ENCODE results near the gene LRP1B. TPM values are rescaled to one million over a fixed set of nuclear protein-coding genes. Genes with fewer than 3 reads are reported as not detected.

The LRP1B gene
- total RNA-seq, 1 experiment from 2014 or later = 0.03 TPM

DNA sequence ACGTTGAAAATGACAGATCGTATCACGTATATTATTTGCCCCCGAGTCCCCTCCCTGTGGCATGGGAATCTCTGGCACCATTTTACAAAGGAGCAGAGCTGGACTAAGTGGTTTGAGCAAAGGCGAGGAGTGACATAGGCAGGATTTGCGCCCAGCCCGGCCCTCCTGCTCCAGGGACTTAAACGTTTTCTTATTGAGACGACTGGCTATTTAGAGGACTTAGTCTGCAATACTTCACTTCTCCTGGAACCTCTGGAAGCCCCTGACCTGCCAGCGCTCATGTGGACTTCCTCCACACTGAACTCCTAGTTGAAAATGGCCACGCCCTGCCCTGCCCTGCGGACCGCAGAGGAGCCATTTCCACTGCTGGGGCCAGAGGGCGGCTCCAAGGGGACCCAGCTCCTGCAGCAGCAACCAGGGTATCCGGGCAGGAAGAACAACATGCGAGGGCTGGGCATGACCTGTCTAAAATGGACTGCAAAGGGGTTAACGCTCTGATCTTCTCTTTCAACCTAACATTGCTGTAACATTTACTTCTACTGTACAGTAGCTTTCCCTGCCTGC, 690.7 kb downstream of the LRP1B start:
- no peak for DNase-seq (ENCODE audit: low read depth, low spot score)

GRCh38 chr2:141439524-141439923, 691.3 kb downstream of the LRP1B start:
- DNase-seq (ENCODE audit: low read depth, low spot score) = no peak
- in situ Hi-C loops (cut with HindIII; ENCODE audit: low pct_unique_long_range_greater_than_20kb, low sequenced_read_pairs) = no loop called here

More for the DNA sequence above, 690.7 kb downstream of the LRP1B start:
- in situ Hi-C loops (cut with HindIII; ENCODE audit: low pct_unique_long_range_greater_than_20kb, low sequenced_read_pairs) = no loop called here

DNA sequence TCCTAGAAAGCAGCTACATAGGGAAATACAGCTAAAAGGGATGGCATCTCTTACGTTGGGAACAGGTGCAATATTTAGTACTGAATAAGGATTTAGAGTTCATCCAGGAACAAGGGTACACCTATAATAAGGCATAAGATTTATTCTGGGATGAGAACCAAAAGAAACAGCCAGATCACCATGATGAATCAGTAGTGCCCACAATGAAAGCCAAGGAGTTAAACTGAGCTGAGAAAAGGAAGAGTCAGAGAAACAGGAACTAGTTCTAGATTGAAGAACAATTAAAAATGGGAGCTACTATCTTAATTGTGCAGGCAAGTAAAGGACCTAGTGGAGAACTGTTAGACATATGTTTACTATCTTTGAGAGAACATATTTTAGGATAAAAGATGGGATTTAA, 692.3 kb downstream of the LRP1B start:
- in situ Hi-C loops (cut with HindIII; ENCODE audit: low pct_unique_long_range_greater_than_20kb, low sequenced_read_pairs) = no loop called here
- no peak for DNase-seq (ENCODE audit: low read depth, low spot score)

DNA sequence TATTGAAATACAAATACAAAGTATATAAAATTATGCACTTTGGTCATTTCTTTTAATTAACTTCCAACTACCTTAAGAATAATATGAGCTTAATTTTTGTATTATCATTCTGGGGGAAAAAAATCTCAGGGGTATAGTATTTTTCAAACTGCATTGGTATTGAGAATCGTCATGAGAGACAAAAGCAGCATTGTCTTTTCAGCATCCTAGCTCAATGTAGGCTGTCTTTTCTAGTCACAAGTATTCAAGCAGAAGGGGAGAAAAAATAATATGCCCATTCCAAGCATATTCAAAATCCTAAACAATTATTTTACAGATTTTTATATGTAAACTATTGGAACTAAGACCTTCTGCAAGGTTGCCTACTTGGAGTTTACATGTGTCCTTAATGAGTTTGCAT, 693.3 kb downstream of the LRP1B start:
- in situ Hi-C loops (cut with HindIII; ENCODE audit: low pct_unique_long_range_greater_than_20kb, low sequenced_read_pairs) = no loop called here
- no peak for DNase-seq (ENCODE audit: low read depth, low spot score)

DNA sequence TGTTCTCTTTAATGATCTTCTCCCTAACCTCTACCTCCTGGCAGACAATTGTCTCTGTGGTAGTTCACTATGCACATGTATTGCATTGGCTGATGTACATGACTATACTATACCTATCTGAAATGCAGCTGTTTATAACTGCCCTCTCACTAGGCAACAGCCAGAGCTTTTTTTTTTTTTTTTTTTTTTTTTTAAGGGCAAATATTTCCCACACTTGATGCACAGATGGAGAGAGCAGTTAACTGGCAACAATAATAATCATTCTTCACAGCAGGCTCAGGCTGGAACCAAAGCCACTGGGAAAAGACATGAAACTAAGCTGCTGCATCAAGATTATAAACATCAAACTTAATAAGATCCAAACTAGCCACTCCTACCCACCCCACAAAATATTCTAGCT, 707.7 kb downstream of the LRP1B start:
- no peak for DNase-seq (ENCODE audit: low read depth, low spot score)
- in situ Hi-C loops (cut with HindIII; ENCODE audit: low pct_unique_long_range_greater_than_20kb, low sequenced_read_pairs) = no loop called here

DNA sequence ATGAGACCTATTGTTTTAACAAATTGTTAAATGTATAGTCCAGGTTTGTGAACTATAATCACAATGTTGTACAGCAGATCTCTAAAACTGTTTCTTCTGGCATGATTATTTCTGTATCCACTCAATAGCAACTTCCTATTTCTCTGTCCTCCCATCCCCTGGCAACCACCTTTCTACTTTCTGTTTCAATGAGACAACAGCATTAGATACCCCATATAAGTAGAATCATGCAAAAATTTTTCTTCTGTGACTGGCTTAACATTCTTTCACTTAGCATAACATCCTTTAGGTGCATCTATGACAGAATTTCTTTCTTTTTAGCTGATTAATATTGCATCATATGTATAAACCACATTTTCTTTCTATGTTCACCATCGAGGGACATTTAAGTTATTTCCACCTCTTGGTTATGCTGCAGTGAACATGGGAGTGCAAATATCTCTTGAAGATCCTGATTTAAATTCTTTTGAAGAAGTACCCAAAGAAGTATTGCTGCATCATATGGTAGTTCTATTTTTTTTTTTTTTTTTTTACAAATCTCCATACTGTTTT, 713.5 kb downstream of the LRP1B start:
- no peak for DNase-seq (ENCODE audit: low read depth, low spot score)
- in situ Hi-C loops (cut with HindIII; ENCODE audit: low pct_unique_long_range_greater_than_20kb, low sequenced_read_pairs) = no loop called here

GRCh38 chr2:141411419-141411818, 719.4 kb downstream of the LRP1B start:
- no peak for DNase-seq (ENCODE audit: low read depth, low spot score)
- in situ Hi-C loops (cut with HindIII; ENCODE audit: low pct_unique_long_range_greater_than_20kb, low sequenced_read_pairs) = no loop called here

DNA sequence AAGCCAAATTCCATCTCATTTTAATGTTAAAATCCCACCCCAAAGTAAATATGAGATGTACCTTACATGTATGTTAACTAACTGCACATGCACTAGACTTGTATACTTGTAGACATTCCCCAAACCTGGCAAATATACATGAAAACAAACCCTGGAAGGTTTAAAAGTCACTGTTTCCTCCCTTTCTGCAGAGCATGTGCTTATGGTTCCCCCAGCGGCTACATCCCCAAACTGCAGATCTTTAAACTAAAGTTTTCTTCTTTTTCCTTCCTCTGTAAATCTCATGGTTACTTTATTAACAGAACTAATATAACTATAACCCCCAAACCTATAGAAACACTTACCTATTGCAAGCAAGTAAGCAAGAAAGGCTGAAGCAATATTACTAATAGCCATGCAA, 731.5 kb downstream of the LRP1B start:
- peak; percentile 42 for DNase-seq (ENCODE audit: low read depth, low spot score)
- in situ Hi-C loops (cut with HindIII; ENCODE audit: low pct_unique_long_range_greater_than_20kb, low sequenced_read_pairs) = no loop called here

GRCh38 chr2:141393214-141393545, 737.6 kb downstream of the LRP1B start:
- no peak for DNase-seq (ENCODE audit: low read depth, low spot score)
- in situ Hi-C loops (cut with HindIII; ENCODE audit: low pct_unique_long_range_greater_than_20kb, low sequenced_read_pairs) = no loop called here

DNA sequence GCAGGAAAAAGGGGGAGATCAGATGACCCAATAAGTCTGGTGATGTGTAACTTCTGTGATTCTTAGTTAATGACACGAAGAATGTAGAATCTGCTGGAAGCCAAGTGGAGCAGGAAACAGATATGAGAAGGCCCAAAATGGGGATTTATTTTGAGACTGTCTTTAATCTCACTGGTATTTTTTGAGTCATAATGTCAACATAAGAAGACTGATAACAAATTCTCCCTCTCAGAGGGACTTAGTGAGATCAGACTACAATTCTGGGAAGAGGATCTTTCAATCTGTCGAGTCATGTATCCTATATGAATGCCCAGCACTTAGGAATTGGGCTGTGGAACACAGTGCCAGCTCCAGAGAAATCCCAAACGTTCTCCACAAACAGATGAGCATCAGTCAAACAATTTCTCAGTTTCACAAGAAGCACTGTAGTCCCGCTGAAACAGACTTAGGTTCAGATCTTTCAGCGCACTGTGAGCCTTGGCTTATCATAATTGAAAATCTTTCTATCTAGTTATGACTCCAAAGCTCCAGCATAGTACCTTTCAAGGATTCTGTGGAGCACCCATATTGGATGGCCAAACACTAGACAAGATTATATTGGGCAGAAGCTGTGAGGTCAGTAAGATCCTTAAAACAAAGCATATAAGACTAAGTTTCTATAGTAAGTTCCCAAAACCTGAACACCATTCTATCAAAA, 738.2 kb downstream of the LRP1B start:
- DNase-seq (ENCODE audit: low read depth, low spot score) = no peak

DNA sequence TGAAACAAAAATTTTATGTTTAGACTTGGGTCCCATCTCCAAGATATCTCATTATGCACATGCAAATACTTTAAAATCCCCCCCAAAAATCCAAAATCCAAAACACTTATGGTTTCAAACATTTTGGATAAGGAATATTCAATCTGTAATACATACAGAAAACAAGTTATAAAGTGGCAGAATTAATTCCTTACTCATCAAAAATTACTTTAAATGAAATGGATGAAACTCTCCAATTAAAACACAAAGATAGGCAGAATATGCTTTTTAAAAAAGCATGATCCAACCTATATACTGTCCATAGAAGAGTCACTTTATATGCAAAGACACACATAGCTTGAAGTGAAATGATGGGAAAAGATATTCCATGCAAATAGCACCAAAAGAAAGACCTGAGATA, 744.6 kb downstream of the LRP1B start:
- no peak for DNase-seq (ENCODE audit: low read depth, low spot score)
- in situ Hi-C loops (cut with HindIII; ENCODE audit: low pct_unique_long_range_greater_than_20kb, low sequenced_read_pairs) = no loop called here

More for the DNA sequence above, 738.2 kb downstream of the LRP1B start:
- in situ Hi-C loops (cut with HindIII; ENCODE audit: low pct_unique_long_range_greater_than_20kb, low sequenced_read_pairs) = no loop called here

DNA sequence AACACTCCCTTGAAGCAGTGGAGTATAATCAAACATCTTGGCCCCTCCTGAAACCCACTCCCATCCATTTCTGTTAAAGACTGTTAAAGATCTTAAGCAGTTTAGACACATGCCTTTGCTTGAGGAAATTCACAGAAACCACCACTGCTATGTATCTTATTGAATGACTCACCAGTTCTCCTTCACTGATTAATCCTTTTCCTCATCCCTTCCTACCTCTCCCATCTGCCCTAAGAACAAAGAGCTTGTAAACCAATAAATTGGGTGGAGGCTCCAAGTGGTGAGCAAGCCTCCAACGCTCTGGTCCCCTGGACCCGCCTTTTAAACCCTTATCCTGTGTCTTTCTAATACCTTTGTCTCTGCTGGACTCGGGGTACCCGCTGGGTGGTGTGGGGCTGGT, 746.1 kb downstream of the LRP1B start:
- in situ Hi-C loops (cut with HindIII; ENCODE audit: low pct_unique_long_range_greater_than_20kb, low sequenced_read_pairs) = no loop called here

GRCh38 chr2:141381946-141382345, 748.9 kb downstream of the LRP1B start:
- in situ Hi-C loops (cut with HindIII; ENCODE audit: low pct_unique_long_range_greater_than_20kb, low sequenced_read_pairs) = no loop called here
- no peak for DNase-seq (ENCODE audit: low read depth, low spot score)

More for the DNA sequence above, 746.1 kb downstream of the LRP1B start:
- no peak for DNase-seq (ENCODE audit: low read depth, low spot score)

- no peak for DNase-seq (ENCODE audit: low read depth, low spot score)
- in situ Hi-C loops (cut with HindIII; ENCODE audit: low pct_unique_long_range_greater_than_20kb, low sequenced_read_pairs) = no loop called here
Observed at GRCh38 chr2:141380008-141380979, 750.5 kb downstream of the LRP1B start.

GRCh38 chr2:141364821-141365220, 766.0 kb downstream of the LRP1B start:
- DNase-seq (ENCODE audit: low read depth, low spot score) = no peak
- in situ Hi-C loops (cut with HindIII; ENCODE audit: low pct_unique_long_range_greater_than_20kb, low sequenced_read_pairs) = no loop called here

DNA sequence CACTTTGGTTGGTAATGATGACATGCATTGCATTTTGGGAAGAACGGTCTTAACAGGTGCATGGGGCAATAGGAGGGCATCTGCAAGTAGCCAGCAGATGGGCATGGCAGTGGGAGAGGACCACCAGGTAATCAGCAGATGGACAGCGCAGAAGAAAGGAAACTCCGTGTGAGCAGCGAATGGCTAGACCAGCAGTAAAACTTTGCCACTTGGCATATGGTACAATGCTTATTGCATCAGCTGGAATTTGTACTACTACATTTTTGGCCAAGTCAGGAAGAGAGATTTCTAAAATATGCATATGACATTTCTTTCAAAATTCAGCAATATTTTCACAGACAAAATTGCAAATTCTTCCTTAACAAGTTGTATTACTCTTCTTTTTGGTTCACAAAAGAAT, 768.5 kb downstream of the LRP1B start:
- in situ Hi-C loops (cut with HindIII; ENCODE audit: low pct_unique_long_range_greater_than_20kb, low sequenced_read_pairs) = no loop called here
- DNase-seq (ENCODE audit: low read depth, low spot score) = no peak

DNA sequence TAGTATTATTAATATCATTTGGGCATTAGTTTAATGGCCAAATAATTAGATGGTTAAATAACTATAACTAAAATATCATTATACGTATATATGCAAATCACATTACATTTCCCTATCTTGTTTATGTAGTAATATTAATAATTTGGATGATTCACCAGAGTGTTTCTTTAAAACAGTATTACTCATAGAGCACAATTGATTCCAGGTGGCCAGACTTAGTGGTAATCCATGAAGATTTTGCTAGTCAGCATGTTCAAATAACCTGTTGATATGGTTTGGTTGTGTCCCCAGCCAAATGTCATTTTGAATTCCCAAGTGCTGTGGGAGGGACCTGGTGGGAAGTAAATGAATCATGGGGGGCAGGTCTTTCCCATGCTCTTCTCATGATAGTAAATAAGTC, 782.3 kb downstream of the LRP1B start:
- in situ Hi-C loops (cut with HindIII; ENCODE audit: low pct_unique_long_range_greater_than_20kb, low sequenced_read_pairs) = no loop called here
- DNase-seq (ENCODE audit: low read depth, low spot score) = no peak

- in situ Hi-C loops (cut with HindIII; ENCODE audit: low pct_unique_long_range_greater_than_20kb, low sequenced_read_pairs) = no loop called here
- no peak for DNase-seq (ENCODE audit: low read depth, low spot score)
Observed at GRCh38 chr2:141341444-141341843, 789.4 kb downstream of the LRP1B start.

All from SK-MEL-5 (cell line).